Naive thymus-derived CD4-positive, alpha-beta T cell (primary cell): Measurements from ENCODE around the gene ASPRV1. TPM values are rescaled to one million over a fixed set of nuclear protein-coding genes. Genes with fewer than 3 reads are reported as not detected.

Source experiments
- ATAC-seq: fragments of 150-1000 bp; cut with Tn5 transposase; 2 replicates; pipeline ENCODE4 v1.10.0; 2021; ENCODE audit warnings: mild to moderate bottlenecking, moderate library complexity
- CTCF ChIA-PET: fragments of 350-600 bp; sonication (Branson Sonifier 250); formaldehyde crosslinking; loops from one replicate; lab custom pipeline; 2021; ENCODE audit warnings: antibody characterized with exemption; lab: Charles Lee
- POLR2A ChIA-PET: fragments of 350-600 bp; sonication (Branson Sonifier 250); formaldehyde crosslinking; loops from one replicate; lab custom pipeline; 2021; ENCODE audit warnings: antibody characterized with exemption, inconsistent platforms; lab: Charles Lee
- DNase-seq, 9 donors: peaks; one replicate each; pipeline versions ENCODE4 v3.0.0 to v3.0.0-alpha.2; 2020 to 2022; ENCODE audit warnings: mixed read lengths in 1 of 9
- H3K27ac ChIP-seq: one replicate; pipeline ENCODE4 v1.7.0; 2013; ENCODE audit warnings: mild to moderate bottlenecking, low read depth, low read length, moderate library complexity
- H3K27me3 ChIP-seq, 2 donors: one replicate each; pipeline ENCODE4 v1.7.0; 2013; ENCODE audit warnings: low read length in 2 of 2, mild to moderate bottlenecking in 2 of 2, moderate library complexity in 2 of 2; ENCODE audit not compliant: control insufficient read depth in 2 of 2, insufficient read depth in 2 of 2
- H3K36me3 ChIP-seq, 3 experiments: 1 replicate in 2 of 3; 2 replicates in 1 of 3; pipeline ENCODE4 v1.7.0; 2013; ENCODE audit warnings: low read length in 3 of 3, mild to moderate bottlenecking in 3 of 3, moderate library complexity in 1 of 3; ENCODE audit not compliant: insufficient read depth in 3 of 3, control insufficient read depth in 2 of 3
- H3K4me1 ChIP-seq, 2 donors: one replicate each; pipeline ENCODE4 v1.7.0; 2013; ENCODE audit warnings: low read length in 2 of 2, mild to moderate bottlenecking in 2 of 2, moderate library complexity in 1 of 2; ENCODE audit not compliant: control insufficient read depth in 2 of 2, insufficient read depth in 2 of 2
- H3K4me3 ChIP-seq: 2 replicates; pipeline ENCODE4 v1.7.0; 2013; ENCODE audit warnings: mild to moderate bottlenecking, low read length
- H3K9me3 ChIP-seq, 3 experiments: 1 replicate in 2 of 3; 2 replicates in 1 of 3; pipeline ENCODE4 v1.7.0; 2013; ENCODE audit warnings: low read length in 3 of 3; ENCODE audit not compliant: control insufficient read depth in 2 of 3
- H3K27ac Mint-ChIP-seq, 9 donors: one replicate each; pipeline ENCODE4 v1.8.0; 2020 to 2022; ENCODE audit warnings: mixed read lengths in 9 of 9, mild to moderate bottlenecking in 8 of 9, moderate library complexity in 5 of 9, inconsistent platforms in 2 of 9
- H3K27me3 Mint-ChIP-seq, 5 donors: one replicate each; pipeline ENCODE4 v1.8.0; 2021 to 2022; ENCODE audit warnings: mixed read lengths in 5 of 5, mild to moderate bottlenecking in 1 of 5
- H3K36me3 Mint-ChIP-seq, 5 donors: one replicate each; pipeline ENCODE4 v1.8.0; 2020 to 2022; ENCODE audit warnings: mixed read lengths in 5 of 5, mild to moderate bottlenecking in 3 of 5, inconsistent platforms in 1 of 5
- H3K4me1 Mint-ChIP-seq, 7 donors: one replicate each; pipeline ENCODE4 v1.8.0; 2020 to 2022; ENCODE audit warnings: mixed read lengths in 7 of 7, mild to moderate bottlenecking in 3 of 7, inconsistent platforms in 1 of 7
- H3K4me3 Mint-ChIP-seq, 10 donors: one replicate each; pipeline ENCODE4 v1.8.0; 2020 to 2022; ENCODE audit warnings: mild to moderate bottlenecking in 10 of 10, mixed read lengths in 10 of 10, moderate library complexity in 6 of 10, inconsistent platforms in 2 of 10
- H3K9me3 Mint-ChIP-seq, 11 donors: one replicate each; pipeline ENCODE4 v1.8.0; 2020 to 2022; ENCODE audit warnings: mixed read lengths in 11 of 11, mild to moderate bottlenecking in 4 of 11, inconsistent platforms in 1 of 11, moderate library complexity in 1 of 11
- intact Hi-C, 2 donors: fragments of 100-400 bp; cut with micrococcal nuclease; formaldehyde crosslinking; loops; one replicate each; pipeline ENCODE4 v1.15.1; 2023
- polyA plus RNA-seq, 2 donors: library from polyadenylated mRNA; unstranded; fragments of 300-500 nt; fragmentation: Illumina TruSeq; gene quantifications; one replicate each; pipeline ENCODE4 v1.2.3, GENCODE V29; 2021
- total RNA-seq, 6 experiments: library from RNA in 5 of 6; stranded (reverse) in 5 of 6; gene quantifications; 1 replicate in 5 of 6; 2 replicates in 1 of 6; pipeline ENCODE4 v1.2.3 and lab custom pipeline; 2021 to 2026

ASPRV1 gene
- total and polyA plus RNA-seq, 7 experiments from 2014 or later: 0.91 to 2.9 (median 1.9) TPM

- no peak for DNase-seq
- Mint-ChIP-seq H3K27ac (no peak overlapping the region), H3K4me3 (no peak overlapping the region), H3K36me3 (no peaks in the 10 kb centered on the region), H3K27me3 (peaks cover 0 to 5% (median 0%) of the 10 kb centered on the region in 5 donors), H3K9me3 (peaks cover 0 to 2% (median 0%) of the 10 kb centered on the region in 11 donors), H3K4me1 (peaks cover 0 to 22% (median 16%) of the 10 kb centered on the region in 7 donors)
- H3K27me3 ChIP-seq: no peaks in the 10 kb centered on the region
- ChIA-PET POLR2A (no interaction called here), CTCF (interaction anchor here (0.6 kb wide), 1 partner anchor 59 kb away, joined by 4 read pairs; no protein-coding TSS in a partner anchor)
- H3K9me3 ChIP-seq: no peaks in the 10 kb centered on the region
- no peaks in the 10 kb centered on the region for H3K4me1 ChIP-seq
- H3K4me3 ChIP-seq: no peak overlapping the region
- intact Hi-C loops: no loop called here
- no peaks in the 10 kb centered on the region for H3K36me3 ChIP-seq
- no peak overlapping the region for H3K27ac ChIP-seq
- ATAC-seq: no peak
These were observed 11.9 kb upstream of the ASPRV1 start for GRCh38 chr2:69973335-69973735.

GRCh38 chr2:69972822-69973221, 11.4 kb upstream of the ASPRV1 start:
- Mint-ChIP-seq H3K9me3 (peaks cover 0 to 2% (median 0%) of the 10 kb centered on the region in 11 donors), H3K27me3 (peaks cover 0 to 5% (median 0%) of the 10 kb centered on the region in 5 donors), H3K27ac (peak overlapping the region in 1 of 9 donors; percentile 41), H3K4me1 (peaks cover 0 to 22% (median 16%) of the 10 kb centered on the region in 7 donors), H3K4me3 (no peak overlapping the region), H3K36me3 (no peaks in the 10 kb centered on the region)
- Histone ChIP-seq H3K9me3 (no peaks in the 10 kb centered on the region), H3K4me1 (no peaks in the 10 kb centered on the region), H3K27ac (no peak overlapping the region), H3K4me3 (no peak overlapping the region), H3K27me3 (no peaks in the 10 kb centered on the region), H3K36me3 (no peaks in the 10 kb centered on the region)
- no peak for ATAC-seq
- ChIA-PET POLR2A (no interaction called here), CTCF (interaction anchor here (0.6 kb wide), 1 partner anchor 60 kb away, joined by 4 read pairs; no protein-coding TSS in a partner anchor)
- no peak for DNase-seq
- intact Hi-C loops: no loop called here

GRCh38 chr2:69969991-69970390, 8.6 kb upstream of the ASPRV1 start:
- ATAC-seq: no peak
- no peaks in the 10 kb centered on the region for H3K9me3 Mint-ChIP-seq
- no peak for DNase-seq
- CTCF ChIA-PET: interaction anchor here (0.7 kb wide), 1 partner anchor 904 kb away, joined by 3 read pairs; no protein-coding TSS in a partner anchor
- H3K4me3 Mint-ChIP-seq: no peak overlapping the region
- peaks cover 0 to 5% (median 0%) of the 10 kb centered on the region in 5 donors for H3K27me3 Mint-ChIP-seq
- Histone ChIP-seq H3K36me3 (no peaks in the 10 kb centered on the region), H3K4me1 (no peaks in the 10 kb centered on the region), H3K27ac (no peak overlapping the region), H3K9me3 (no peaks in the 10 kb centered on the region), H3K27me3 (no peaks in the 10 kb centered on the region), H3K4me3 (no peak overlapping the region)
- intact Hi-C loops: no loop called here
- peaks cover 0 to 4% (median 0%) of the 10 kb centered on the region in 7 donors for H3K4me1 Mint-ChIP-seq
- H3K27ac Mint-ChIP-seq: peak overlapping the region in 1 of 9 donors; percentile 9
- H3K36me3 Mint-ChIP-seq: peaks cover 0 to 4% (median 0%) of the 10 kb centered on the region in 5 donors
- POLR2A ChIA-PET: no interaction called here

- Mint-ChIP-seq H3K27ac (no peak overlapping the region), H3K36me3 (peaks cover 0 to 4% (median 0%) of the 10 kb centered on the region in 5 donors), H3K9me3 (no peaks in the 10 kb centered on the region), H3K4me3 (no peak overlapping the region), H3K4me1 (peaks cover 4 to 9% (median 5%) of the 10 kb centered on the region in 7 donors), H3K27me3 (peaks cover 0 to 5% (median 0%) of the 10 kb centered on the region in 5 donors)
- no peak for ATAC-seq
- Histone ChIP-seq H3K27me3 (no peaks in the 10 kb centered on the region), H3K9me3 (no peaks in the 10 kb centered on the region), H3K27ac (no peak overlapping the region), H3K36me3 (no peaks in the 10 kb centered on the region), H3K4me1 (no peaks in the 10 kb centered on the region), H3K4me3 (no peak overlapping the region)
- DNase-seq: no peak
- POLR2A ChIA-PET: no interaction called here
- intact Hi-C loops: no loop called here
- CTCF ChIA-PET: no interaction called here
These were observed 7.9 kb upstream of the ASPRV1 start for GRCh38 chr2:69969126-69969983.

- no peak for DNase-seq
- H3K4me3 Mint-ChIP-seq: no peak overlapping the region
- no peaks in the 10 kb centered on the region for H3K9me3 ChIP-seq
- H3K36me3 Mint-ChIP-seq: peaks cover 0 to 4% (median 0%) of the 10 kb centered on the region in 5 donors
- no peaks in the 10 kb centered on the region for H3K4me1 ChIP-seq
- no peak overlapping the region for H3K4me3 ChIP-seq
- H3K27ac ChIP-seq: no peak overlapping the region
- no peak overlapping the region for H3K27ac Mint-ChIP-seq
- peaks cover 4 to 11% (median 5%) of the 10 kb centered on the region in 7 donors for H3K4me1 Mint-ChIP-seq
- no peaks in the 10 kb centered on the region for H3K27me3 ChIP-seq
- H3K9me3 Mint-ChIP-seq: no peaks in the 10 kb centered on the region
- intact Hi-C loops: no loop called here
- ATAC-seq: no peak
- CTCF ChIA-PET: interaction anchor here (0.6 kb wide), 1 partner anchor 493 kb away, joined by 3 read pairs; no protein-coding TSS in a partner anchor
- POLR2A ChIA-PET: no interaction called here
- no peaks in the 10 kb centered on the region for H3K36me3 ChIP-seq
- H3K27me3 Mint-ChIP-seq: peaks cover 0 to 5% (median 0%) of the 10 kb centered on the region in 5 donors
These were observed 7.2 kb upstream of the ASPRV1 start for GRCh38 chr2:69968609-69969008.

- Mint-ChIP-seq H3K4me3 (no peak overlapping the region), H3K27ac (peak overlapping the region in 1 of 9 donors; percentile 69), H3K9me3 (no peaks in the 10 kb centered on the region), H3K36me3 (peaks cover 0 to 4% (median 0%) of the 10 kb centered on the region in 5 donors), H3K27me3 (peaks cover 0 to 3% (median 0%) of the 10 kb centered on the region in 5 donors), H3K4me1 (peaks cover 4 to 8% (median 5%) of the 10 kb centered on the region in 7 donors)
- Histone ChIP-seq H3K9me3 (no peaks in the 10 kb centered on the region), H3K36me3 (no peaks in the 10 kb centered on the region), H3K4me1 (no peaks in the 10 kb centered on the region), H3K27ac (no peak overlapping the region), H3K4me3 (no peak overlapping the region), H3K27me3 (no peaks in the 10 kb centered on the region)
- DNase-seq (no peak), ATAC-seq (no peak)
- ChIA-PET POLR2A (no interaction called here), CTCF (interaction anchor here (0.6 kb wide), 1 partner anchor 152 kb away, joined by 4 read pairs; no protein-coding TSS in a partner anchor)
- intact Hi-C loops: no loop called here
These were observed 5.1 kb upstream of the ASPRV1 start for GRCh38 chr2:69966496-69966895.
